ENCODE results near the gene FGF1. TPM values are rescaled to one million over a fixed set of nuclear protein-coding genes. Genes with fewer than 3 reads are reported as not detected.

Gene FGF1
- total RNA-seq, 1 experiment from 2014 or later = 3.2 TPM

DNA sequence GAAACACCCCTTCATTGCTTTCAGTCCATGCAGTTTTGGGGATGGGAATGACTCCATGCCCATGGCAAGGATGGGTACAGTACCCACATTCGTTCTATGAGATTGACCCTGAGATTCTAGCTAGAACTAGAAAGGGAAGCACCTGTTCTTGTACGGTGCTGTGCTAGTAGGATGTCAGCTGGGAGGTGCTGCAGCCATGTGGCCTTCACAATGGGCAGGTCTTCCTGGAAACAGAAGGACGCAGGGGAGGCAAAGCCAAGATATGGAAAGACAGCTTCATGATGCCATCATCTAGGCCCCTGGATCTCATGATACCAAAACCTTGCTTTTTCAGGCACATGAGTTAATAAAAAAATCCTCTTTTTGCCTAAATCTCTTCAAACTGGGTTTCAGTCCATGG, 10.5 kb upstream of the FGF1 start:
- Mint-ChIP-seq H3K27ac (no peak overlapping the region), H3K36me3 (ENCODE audit: insufficient read depth in 1 of 3, low read depth in 3 of 3) (no peaks in the 10 kb centered on the region), H3K9me3 (peaks cover 0 to 3% of the 10 kb centered on the region in 2 experiments; a peak in 3 of 5 replicates), H3K4me1 (peaks cover 30 to 33% of the 10 kb centered on the region in 2 experiments), H3K27me3 (ENCODE audit: low read depth) (no peaks in the 10 kb centered on the region), H3K4me3 (no peak overlapping the region)
- Histone ChIP-seq H4K8ac (replicated peaks; ENCODE audit: insufficient read length, low read depth, low read length) (no peak overlapping the region), H2AFZ (ENCODE audit: low read length) (no peak overlapping the region), H2BK12ac (ENCODE audit: insufficient read length, low read depth, low read length) (no peak overlapping the region), H3K9me3 (ENCODE audit: control insufficient read depth, low read depth, low read length) (no peaks in the 10 kb centered on the region), H3K4me1 (ENCODE audit: insufficient read depth, low read length) (peaks cover 6% of the 10 kb centered on the region; the same call in 1 of the 2 replicates), H3K27me3 (ENCODE audit: insufficient read depth, low read length) (no peaks in the 10 kb centered on the region), H3K23ac (ENCODE audit: insufficient read length, low read depth, low read length) (no peak overlapping the region), H3K14ac (ENCODE audit: insufficient read depth, low read length) (no peak overlapping the region), H2BK15ac (ENCODE audit: low read depth, low read length) (no peak overlapping the region), H2BK120ac (ENCODE audit: low read depth, low read length, poor library complexity, severe bottlenecking) (no peak overlapping the region), H4K91ac (ENCODE audit: insufficient read length, low read depth, low read length) (no peak overlapping the region), H3K23me2 (ENCODE audit: insufficient read length, low read depth, low read length, poor library complexity, severe bottlenecking) (no peaks in the 10 kb centered on the region), H2AK5ac (ENCODE audit: insufficient read length, low read length) (no peak overlapping the region), H3K79me2 (ENCODE audit: insufficient read depth, low read length) (no peaks in the 10 kb centered on the region), H3T11ph (ENCODE audit: low read length) (no peak overlapping the region), H3K56ac (ENCODE audit: insufficient read length, low read depth, low read length) (no peak overlapping the region), H4K20me1 (ENCODE audit: control insufficient read depth, insufficient read depth, insufficient read length) (no peaks in the 10 kb centered on the region), H3K4ac (ENCODE audit: low read depth, low read length) (no peak overlapping the region), H2BK5ac (ENCODE audit: insufficient read length, low read length) (no peak overlapping the region), H3K27ac (ENCODE audit: insufficient read length, low read depth, low read length) (no peak overlapping the region), H2BK20ac (ENCODE audit: low read depth, low read length, poor library complexity, severe bottlenecking) (no peak overlapping the region), H4K5ac (ENCODE audit: insufficient read length, low read depth, low read length) (no peak overlapping the region), H3K18ac (ENCODE audit: insufficient read length, low read depth, low read length) (no peak overlapping the region), H3K9ac (ENCODE audit: extremely low read depth, insufficient read length, low read length) (no peak overlapping the region), H3K79me1 (ENCODE audit: insufficient read depth, low read depth, low read length, poor library complexity, severe bottlenecking) (no peaks in the 10 kb centered on the region), H3K4me2 (ENCODE audit: insufficient read depth, insufficient read length, low read length) (no peak overlapping the region)
- peak; percentile 22 for DNase-seq
- no CpG with 5 or more reads among the region's 3 CpGs for WGBS (ENCODE audit: extremely low coverage, insufficient read length, low lambda C conversion rate)
- TF ChIP-seq, protein P1, sequence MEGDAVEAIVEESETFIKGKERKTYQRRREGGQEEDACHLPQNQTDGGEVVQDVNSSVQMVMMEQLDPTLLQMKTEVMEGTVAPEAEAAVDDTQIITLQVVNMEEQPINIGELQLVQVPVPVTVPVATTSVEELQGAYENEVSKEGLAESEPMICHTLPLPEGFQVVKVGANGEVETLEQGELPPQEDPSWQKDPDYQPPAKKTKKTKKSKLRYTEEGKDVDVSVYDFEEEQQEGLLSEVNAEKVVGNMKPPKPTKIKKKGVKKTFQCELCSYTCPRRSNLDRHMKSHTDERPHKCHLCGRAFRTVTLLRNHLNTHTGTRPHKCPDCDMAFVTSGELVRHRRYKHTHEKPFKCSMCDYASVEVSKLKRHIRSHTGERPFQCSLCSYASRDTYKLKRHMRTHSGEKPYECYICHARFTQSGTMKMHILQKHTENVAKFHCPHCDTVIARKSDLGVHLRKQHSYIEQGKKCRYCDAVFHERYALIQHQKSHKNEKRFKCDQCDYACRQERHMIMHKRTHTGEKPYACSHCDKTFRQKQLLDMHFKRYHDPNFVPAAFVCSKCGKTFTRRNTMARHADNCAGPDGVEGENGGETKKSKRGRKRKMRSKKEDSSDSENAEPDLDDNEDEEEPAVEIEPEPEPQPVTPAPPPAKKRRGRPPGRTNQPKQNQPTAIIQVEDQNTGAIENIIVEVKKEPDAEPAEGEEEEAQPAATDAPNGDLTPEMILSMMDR (conservative IDR thresholded peaks at IDR 0.05) = no peak
